Activated CD8-positive, alpha-beta memory T cell treated with anti-CD3 and anti-CD28 coated beads for 4 hours (primary cell): Measurements from ENCODE around the gene DDX51.
"Not testable (repeated sequence)": the region's sequence is repeated elsewhere in the genome, so short reads cannot be mapped to it uniquely, and the experiment has no call there.

Experiments
- DNase-seq, 2 donors: peaks; one replicate each; pipeline ENCODE4 v3.0.0-alpha.2; 2020; ENCODE audit warnings: low read depth in 2 of 2

Gene DDX51

DNA sequence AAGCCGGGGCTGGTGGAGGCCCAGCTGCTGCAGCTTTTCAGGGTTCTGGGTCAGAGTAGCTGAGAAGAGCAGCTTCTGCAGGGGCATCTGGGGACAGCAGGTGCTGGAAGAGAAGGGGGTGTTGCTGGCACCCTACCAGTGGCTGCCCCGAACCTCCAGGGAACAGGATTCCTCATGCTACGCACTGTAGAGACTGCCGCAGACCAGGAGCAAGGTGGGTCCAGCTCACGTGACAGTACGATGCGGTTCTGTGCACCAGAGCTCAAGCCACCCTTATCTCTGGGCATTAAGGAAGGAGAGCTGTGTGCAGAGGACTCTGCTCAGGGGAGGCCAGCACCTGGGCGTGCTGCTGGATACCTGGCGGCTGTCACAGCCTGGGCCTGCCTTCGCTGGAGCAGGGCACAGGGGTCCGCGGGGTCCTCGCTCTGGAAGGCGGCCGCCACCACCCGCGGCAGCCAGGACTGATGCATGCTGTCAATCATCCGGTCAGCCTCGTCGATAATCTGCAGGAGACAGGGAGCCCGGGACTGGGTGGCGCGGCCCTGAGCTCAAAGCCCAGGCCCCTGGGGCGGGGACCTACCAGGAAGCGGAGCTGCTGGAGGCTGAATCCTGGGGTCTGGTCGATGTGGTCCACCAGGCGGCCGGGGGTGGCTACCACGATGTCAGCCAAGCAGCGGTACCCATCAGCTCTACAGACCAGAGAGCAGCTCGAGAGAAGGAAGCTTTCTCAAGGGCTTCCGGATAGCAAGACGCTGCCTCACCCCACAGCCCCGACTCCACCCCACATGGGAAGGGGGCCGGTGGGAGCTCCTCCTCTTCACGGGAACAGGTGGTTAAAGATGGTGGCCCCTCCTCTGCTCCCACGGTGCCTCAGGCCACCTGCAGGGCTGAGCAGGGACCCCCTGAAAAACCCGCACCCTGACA, 2.9 kb downstream of the DDX51 start:
- DNase-seq: no peak

DNA sequence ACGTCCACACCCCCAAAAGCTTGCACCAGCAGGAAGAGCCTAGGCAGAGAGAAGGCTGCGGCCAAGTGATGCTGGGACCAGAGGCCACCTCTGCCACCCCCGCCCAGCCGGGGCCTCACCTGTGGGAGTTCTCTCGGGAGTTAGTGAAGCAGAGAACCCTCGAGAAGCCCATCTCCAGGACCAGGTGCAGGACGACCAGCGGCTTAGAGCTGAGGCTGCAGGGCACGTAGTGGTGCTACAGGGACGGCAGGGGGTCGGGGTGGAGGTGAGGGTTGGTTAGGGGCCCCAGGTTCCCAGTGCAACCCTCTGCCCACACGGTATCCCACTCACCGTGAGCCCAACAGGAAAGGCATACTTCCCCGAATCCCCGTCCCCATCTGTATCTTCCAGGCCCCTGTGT, 3.6 kb downstream of the DDX51 start:
- DNase-seq: no peak

DNA sequence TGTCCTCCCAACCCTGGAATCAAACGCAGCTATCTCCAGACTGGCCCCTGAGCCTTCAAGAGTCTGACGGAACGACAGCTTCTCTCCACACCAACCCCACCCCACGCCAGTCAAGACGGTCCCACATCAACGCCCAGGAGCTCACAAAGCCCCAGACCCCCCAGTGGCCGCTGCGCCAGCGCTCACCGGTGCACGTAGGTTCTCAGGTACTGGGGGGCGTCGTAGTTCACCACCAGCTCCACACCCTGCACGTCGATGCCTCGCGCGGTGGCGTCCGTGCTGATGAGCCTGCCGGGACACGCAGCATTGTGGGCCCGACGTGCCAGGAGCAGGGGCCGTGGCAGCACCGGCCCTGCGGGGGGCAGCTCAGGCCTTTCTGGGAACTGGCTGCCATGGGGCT, 4.2 kb downstream of the DDX51 start:
- DNase-seq: no peak

DNA sequence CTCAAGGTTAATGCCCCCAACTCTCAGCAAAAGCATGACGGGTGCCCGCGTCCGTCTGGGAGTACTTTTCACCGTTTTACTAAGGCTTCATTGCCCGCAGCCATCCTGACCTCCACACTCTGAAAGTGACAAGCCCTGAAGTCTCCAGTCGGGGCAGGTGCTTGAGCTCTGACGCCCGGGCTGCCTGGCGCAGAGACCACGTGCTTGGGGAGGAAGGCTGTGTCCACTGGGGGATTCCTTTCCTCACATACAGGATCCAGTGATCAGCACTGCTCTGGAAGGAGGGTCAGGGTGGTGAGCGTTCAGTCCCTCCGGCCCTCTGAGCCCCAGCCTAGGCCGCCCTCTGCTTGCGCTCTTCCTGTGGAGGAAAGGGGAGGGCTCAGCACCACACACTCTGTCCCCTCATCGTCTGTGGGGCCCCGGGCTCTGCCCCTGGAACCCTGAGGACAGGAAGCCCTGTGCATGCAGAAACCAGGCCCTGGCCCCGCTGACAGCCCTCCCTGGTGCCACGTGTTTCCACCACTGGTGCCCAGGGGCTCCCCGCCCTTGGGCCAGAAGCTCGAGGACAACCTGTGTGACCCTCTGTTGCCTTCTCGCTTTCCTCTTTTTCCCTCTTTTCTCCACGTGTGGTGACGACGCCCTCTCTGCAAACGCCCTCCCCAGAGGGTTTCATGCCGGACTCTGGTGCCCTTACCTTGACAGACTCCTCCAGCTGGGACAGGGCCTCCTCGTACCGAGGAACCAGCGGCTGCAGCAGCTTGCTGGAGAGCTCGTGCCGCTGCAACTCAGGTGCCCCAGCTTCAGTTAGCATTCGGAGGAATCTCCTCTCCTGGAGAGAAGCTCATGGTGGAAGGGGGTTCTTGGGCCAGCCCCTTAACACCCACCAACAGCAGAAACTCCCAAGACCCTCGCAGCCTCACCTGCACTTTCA, 4.9 kb downstream of the DDX51 start:
- no peak for DNase-seq

DNA sequence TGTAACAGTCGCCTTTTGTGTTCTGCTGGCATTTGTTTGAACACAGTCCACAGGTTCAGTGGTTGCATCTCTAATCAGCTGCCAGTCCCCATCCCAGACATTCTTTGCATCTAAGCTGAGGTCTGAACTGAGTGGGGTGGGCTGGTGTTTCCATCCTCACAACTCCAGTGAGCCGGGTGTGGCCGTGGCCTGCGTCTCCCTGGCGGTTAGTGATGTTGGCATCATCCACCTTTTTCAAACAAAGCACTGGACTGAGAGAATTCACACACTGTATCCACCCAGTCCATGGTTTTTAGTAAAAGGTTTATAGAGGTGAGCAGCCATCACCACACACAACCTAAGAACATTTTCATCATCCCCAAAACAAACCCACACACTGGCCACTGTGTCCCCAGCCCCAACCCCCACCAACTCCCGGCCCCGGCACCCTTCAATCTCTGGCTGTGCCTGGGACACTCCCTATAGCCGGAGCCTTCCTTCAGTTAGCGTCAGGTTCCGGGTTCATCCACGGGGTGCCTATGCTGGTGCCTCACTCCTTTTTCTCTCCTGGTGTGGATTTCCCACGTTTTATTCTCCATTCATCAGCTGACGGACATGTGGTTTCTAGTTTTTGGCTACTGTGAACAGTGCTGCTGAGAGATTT, 6.5 kb downstream of the DDX51 start:
- DNase-seq: no peak

DNA sequence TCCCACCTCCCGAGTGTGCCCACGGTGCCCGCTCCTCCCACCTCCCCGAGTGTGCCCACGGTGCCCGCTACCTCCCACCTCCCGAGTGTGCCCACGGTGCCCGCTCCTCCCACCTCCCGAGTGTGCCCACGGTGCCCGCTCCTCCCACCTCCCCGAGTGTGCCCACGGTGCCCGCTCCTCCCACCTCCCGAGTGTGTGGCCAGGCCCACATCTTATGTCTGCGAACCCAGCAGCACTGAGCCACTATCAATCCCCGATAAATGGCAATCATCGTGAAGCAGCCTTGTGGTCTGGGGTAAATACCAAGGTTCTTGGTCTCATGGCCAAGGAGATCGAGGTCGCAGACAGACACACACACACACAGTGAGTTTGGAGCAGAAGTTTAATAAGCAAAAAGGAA, 7.9 kb downstream of the DDX51 start:
- not testable (repeated sequence) for DNase-seq

DNA sequence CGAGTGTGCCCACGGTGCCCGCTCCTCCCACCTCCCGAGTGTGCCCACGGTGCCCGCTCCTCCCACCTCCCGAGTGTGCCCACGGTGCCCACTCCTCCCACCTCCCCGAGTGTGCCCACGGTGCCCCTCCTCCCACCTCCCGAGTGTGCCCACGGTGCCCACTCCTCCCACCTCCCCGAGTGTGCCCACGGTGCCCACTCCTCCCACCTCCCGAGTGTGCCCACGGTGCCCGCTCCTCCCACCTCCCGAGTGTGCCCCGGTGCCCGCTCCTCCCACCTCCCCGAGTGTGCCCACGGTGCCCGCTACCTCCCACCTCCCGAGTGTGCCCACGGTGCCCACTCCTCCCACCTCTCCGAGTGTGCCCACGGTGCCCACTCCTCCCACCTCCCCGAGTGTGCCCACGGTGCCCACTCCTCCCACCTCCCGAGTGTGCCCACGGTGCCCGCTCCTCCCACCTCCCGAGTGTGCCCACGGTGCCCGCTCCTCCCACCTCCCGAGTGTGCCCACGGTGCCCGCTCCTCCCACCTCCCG, 9.4 kb downstream of the DDX51 start:
- DNase-seq: not testable (repeated sequence)

DNA sequence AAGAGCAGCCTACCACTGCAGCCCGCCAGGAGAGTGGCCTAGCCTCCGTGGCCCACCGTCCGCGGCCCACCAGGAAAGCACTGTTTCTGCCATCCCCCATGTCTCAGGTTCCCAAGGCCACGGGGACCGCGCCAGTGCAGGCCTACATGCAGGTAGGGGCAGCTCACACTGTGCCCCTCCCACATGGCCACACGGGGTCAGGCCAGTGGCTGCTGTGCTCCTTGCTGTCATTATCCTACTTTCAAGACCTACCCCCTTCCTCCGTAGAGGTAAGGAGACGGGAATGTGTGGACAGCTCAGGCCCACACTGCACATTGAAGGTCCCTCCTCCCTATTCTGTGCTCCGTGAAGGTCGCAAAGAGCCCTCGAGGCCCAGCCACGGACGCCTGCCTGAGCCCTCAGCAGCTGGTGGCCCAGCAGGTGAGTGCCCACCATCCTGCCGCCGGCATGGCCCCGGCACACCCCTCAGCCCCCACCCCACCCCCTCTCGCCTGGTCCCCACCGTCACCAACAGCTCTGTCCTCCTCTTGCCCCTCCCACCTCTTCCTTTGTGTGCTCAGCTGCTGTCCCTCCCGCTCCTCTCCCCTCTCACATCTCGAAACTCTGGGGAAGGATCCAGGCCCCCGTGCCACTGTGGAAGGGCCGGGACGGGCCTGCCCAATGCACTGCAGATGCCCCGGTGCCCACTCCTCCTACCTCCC, 10.0 kb downstream of the DDX51 start:
- DNase-seq: no peak

DNA sequence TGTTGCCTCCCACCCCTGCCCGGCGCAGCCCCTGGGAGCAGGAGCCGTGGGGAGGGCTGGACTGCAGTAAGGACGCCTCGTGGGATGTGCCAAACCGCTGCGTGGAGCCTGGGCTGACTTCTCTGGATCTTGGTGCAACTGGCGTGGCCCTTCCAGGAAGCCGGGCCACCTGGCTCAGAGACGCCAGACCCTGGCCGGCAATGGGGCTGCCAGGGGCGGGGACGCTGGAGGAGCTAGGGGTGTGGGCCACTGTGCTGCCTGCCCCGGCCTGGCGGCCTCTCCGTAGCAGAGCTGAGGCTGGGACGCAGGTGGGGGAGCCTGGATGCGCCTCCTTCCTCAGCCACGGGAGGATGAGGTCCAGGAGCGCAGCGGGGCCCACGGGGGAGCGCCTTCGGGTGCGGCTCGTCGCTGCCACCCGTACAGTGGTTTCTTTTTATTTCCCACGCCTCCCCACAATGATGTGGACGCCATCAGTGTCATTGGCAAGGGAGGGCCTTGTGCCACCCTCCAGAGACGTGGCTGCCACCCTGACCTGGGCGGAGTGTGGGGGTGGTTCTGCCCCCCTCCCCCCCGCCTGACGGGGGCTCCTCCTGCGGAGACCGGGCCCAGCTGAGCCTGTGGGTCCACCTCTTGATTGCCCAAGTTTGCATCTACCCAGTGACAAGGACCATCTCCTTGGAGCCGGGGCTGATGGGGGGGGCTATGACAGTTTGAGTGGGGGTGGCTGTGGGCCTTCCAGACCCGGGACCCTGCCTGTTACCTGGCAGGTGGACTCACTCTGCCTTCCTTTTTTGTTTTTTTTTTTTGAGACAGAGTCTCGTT, 11.3 kb downstream of the DDX51 start:
- no peak for DNase-seq

DNA sequence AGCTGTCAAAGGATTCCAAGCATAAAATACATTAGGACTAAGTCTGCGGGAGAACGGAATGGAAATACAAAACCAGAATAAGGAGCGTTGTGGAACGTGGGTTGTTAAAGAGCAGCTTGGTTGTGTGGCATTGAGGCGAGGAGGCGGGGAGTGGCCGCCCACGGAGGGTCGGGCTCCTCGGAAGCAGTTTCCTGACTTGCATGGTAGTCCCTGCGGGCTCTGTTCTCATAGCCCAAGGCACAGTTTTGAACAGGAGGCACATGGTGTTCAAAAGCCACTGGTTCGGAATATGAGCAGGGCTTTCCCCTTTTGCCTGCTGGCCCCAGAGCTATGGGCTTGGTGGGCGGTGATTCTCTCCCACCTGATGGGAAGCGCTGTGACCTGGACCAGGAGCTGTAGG, 12.2 kb downstream of the DDX51 start:
- DNase-seq: no peak

DNA sequence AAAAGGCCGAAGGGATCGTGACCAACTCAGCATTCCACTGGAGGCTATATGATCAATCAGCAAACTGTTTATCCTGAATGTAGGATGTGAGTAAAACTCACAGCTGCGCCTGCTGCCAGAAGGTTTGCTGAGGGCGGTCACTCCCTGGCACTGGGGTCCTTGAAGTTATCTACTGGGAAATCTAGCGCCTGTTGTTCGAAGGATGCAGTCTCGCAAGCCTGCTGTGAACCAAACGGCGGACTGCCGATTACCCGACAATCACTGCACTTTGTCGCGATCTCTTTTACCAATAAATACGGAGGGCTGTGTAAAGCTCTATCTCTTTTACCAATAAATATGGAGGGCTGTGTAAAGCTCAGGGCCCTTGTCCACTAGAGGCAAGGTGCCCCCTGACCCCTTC, 12.9 kb downstream of the DDX51 start:
- no peak for DNase-seq

DNA sequence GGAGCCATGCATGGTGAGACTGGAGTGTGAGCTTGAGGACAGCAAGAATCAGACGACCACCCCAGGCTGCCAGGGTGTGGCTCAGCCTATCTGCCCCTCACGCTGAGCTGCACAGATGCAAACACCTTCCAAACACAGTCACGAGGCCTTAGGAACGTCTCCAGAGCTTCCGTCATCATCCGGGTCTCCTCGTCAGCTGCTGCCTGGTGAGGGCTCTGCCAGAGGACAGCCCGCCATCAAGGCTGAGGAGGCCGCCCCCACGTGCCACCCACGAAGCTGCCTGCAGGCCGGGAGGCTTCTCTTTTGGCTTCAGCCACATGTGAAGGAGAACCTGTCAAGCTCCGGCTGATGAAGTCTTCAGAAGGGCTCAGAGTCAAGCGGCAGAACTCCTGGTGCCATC, 13.4 kb downstream of the DDX51 start:
- no peak for DNase-seq

DNA sequence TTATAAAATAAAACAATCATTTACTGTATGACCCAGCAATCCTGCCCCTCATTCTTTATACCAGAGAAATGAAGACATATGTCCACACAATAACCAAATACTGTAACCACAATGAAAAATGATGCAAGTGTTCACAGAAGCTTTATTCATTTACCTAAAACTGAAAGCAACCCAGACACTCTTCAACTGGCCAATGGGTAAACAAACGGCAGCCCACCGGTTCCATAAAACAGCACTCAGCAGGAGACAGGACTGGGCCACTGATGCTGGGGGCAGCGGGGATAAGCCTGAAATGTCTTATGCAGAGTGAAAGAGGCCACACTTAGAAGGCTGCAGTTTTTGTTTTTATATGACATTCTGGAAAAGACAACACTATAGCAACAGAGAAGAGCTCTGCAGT, 15.1 kb downstream of the DDX51 start:
- DNase-seq: no peak

DNA sequence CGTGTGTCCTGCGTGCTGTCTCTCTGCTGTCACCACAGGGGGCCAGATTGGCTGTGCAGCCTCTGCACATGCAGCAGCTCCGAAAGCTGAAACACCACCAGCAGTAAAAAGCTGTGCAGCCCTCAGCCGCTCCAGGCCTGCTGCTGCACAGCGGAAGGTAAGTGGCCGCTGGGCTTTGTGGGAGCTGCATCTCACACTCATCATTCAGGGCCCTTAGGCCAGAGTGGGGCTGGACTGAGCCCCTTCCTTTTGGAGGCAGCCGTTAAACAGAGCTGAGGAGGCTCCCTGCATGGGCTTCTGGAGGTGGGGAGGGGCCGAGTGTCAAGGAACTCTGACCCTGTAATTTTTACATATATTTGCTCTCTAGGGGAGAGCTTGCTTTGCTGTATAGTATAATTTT, 17.1 kb downstream of the DDX51 start:
- DNase-seq: no peak

DNA sequence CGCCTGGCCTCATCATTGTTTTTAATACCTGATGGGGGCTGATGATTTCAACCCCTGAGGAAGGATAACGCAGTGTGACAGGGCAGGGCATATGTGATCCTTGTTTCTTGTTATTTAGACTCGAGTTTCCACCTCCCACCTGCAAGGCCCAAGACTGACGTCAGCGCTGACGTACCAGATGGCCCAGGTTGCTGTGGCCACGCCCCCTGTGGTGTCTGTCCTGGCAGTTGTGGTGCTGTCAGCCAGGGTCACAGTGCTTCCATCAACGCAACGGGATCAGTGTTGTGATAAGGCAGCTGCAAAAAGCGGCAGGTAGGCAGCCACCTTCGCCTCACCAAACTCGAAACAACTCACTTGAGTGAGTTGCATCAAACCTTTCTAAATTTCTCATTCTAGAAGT, 18.4 kb downstream of the DDX51 start:
- no peak for DNase-seq

DNA sequence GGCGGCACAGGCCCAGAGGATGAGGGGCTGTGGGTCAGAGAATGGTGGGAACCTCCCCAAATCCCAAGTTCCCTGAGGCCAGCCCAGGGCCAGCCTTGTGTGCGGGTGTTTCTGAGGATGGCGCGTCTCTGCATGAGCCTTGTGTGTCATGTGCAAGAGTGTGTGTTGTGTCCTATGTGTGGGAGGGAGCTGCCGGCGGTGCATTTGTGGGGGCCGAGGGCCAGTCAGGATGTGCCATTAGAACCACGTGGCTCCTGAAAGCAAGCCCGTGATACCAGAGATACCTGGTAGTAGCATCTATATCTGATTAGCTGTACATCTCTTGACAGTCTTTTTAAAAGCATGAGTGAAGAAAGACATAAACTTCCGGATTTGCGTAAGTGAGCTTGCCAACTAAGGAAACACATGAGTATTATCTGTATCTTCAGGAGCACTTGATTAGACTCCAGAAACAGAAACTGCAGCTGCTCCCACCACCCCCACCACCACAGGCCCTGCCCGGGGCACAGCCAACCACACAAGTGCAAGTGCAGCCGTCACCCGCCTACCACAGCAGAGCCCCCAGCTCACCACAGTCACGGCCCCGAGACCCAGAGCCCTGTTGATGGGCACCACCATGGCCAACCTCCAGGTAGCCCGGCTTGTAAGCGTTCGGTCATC, 19.2 kb downstream of the DDX51 start:
- no peak for DNase-seq

DNA sequence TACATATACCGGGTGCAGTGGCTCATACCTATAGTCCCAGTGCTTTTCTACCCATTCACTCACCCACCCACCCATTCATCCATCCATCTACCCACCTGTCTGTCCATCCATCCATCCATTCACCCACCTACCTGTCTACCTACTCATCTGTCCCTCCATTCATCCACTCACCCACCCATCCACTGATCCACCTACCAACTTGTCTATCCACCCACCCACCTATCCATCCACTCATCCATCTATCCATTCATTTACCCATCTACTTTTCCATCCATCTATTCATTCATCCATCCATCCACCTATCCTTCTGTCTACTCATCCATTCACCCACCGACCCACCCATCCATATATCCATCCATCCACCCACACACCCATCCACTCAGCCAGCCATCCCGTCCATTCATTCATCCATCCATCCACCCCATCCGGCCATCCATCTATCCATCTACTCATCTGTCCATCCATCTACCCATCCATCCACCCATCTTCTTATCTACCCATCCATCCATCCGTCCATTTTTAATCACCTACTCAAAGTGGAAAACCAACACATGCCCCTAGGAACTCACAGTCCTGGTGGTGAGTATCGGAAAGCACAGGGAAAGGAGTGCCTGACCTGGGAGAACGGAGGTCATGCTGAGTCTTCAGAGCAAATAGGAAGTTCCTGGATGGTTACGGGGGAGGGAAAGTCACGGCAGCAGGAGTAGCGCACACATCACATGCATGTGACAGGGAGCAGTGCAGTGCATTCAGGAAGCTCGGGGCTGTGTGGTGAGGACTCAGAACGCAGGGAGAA, 20.0 kb downstream of the DDX51 start:
- DNase-seq: no peak

DNA sequence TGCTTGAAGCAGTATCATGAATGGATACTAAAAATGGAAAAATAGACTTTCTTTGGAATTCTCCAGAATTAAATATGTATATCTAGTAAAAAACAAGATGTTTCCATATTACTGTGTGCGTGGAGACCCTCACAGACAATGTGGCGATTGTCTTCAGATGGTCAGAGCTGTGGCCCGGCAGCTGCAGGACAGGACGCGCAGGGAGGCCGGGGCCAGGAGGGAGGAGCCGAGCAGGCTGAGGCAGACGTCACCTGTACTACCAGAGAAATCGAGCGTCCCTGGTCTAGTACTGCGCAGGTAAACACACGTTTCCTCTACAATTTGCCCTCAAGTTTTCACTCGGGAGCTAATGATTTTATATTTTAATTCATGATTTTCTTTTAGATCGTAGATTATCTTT, 22.8 kb downstream of the DDX51 start:
- no peak for DNase-seq

DNA sequence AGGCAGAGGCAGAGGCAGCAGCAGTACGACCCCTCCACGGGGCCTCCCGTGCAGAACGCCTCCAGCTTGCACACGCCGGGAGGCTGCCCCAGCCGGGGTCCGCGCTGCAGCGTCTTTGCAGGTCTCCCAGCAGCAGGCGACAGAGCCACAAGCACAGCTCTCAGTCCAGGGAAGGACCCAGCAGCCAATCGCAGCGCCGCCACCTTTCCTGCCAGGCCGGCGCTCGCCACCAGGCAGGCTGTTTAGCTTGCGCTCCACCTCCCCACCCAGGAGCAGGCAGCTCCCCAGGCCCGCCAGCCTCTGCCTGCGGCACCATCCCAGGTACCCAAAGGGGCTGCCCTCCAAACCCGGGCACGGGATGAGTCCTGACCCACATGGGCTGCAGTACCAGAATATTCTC, 25.2 kb downstream of the DDX51 start:
- DNase-seq: no peak
